ENCODE data around the gene MTARC2. TPM values are rescaled to one million over a fixed set of nuclear protein-coding genes. Genes with fewer than 3 reads are reported as not detected.

MTARC2 gene
- total RNA-seq, 4 donors from 2014 or later, result 15.6 to 22.9 (median 20.5) TPM

DNA sequence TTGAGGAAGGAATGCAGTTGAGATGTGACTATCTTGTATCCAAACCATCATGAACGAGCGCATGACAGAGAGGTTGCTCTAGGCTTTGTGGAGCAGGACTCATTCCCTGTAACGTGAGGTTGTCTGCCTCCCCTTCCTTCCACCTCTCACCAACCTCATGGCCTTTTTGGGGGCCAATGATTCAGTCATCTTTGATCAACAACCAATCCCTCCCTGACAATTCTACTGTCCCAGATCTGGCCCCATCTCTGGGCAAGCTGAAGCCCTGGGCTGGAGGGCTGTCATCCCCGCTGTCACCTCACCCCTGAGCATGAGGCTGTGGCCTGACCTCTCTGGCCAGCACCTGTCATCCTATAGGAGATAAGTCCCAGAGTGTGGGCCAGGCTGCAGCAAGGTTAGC lies 58.3 kb downstream of the MTARC2 start:
- peaks cover 0 to 5% (median 2%) of the 10 kb centered on the region in 4 donors for H3K36me3 ChIP-seq
- H3K4me1 ChIP-seq, result peaks cover 0 to 47% (median 34%) of the 10 kb centered on the region in 4 donors
- H3K27ac ChIP-seq (replicated peaks in 1 of 4), result no peak overlapping the region
- 100% methylated on average over 1 of the region's 4 CpGs for WGBS
- H3K9me3 ChIP-seq, result no peaks in the 10 kb centered on the region
- H3K27me3 ChIP-seq, result no peaks in the 10 kb centered on the region
- no peak for DNase-seq (ENCODE audit: extremely low spot score)
- no peak for TF ChIP-seq POLR2A (IDR thresholded peaks at IDR 0.05; ENCODE audit: low read depth)
- H3K4me3 ChIP-seq, result no peak overlapping the region
- intact Hi-C loops (cut with DNase I), result no loop called here

DNA sequence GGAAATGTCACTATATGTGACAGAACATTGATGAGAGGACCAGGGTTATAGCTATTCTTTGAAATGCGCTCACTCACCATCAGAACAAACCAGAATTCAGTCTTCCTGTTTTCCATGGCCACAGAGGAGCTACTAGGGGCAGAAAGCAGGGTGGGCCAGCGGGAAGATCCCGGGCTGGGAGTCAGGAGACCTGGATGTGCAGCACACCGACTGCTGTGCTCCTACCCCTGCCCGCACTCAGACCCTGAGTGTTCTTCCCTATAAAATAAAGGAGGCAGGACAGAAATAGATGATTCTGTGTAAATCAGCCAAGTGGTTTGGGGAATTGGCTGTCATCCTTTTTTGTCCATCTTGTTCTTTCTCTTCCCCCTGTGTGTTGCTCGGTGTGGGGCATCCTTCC lies 59.6 kb downstream of the MTARC2 start:
- WGBS, result 82% methylated on average over 6 of the region's 6 CpGs
- no peak for TF ChIP-seq POLR2AphosphoS5 (IDR thresholded peaks at IDR 0.05)
- no peak for TF ChIP-seq EP300 (IDR thresholded peaks at IDR 0.05)
- no peak for TF ChIP-seq POLR2A (IDR thresholded peaks at IDR 0.05; ENCODE audit: low read depth)
- Histone ChIP-seq H3K36me3 (peaks cover 0 to 5% (median 0%) of the 10 kb centered on the region in 4 donors), H3K27ac (replicated peaks in 1 of 4) (no peak overlapping the region), H3K27me3 (no peaks in the 10 kb centered on the region), H3K9me3 (no peaks in the 10 kb centered on the region), H3K4me1 (peaks cover 0 to 39% (median 26%) of the 10 kb centered on the region in 4 donors), H3K4me3 (no peak overlapping the region)
- no peak for DNase-seq (ENCODE audit: extremely low spot score)
- intact Hi-C loops (cut with DNase I), result no loop called here

DNA sequence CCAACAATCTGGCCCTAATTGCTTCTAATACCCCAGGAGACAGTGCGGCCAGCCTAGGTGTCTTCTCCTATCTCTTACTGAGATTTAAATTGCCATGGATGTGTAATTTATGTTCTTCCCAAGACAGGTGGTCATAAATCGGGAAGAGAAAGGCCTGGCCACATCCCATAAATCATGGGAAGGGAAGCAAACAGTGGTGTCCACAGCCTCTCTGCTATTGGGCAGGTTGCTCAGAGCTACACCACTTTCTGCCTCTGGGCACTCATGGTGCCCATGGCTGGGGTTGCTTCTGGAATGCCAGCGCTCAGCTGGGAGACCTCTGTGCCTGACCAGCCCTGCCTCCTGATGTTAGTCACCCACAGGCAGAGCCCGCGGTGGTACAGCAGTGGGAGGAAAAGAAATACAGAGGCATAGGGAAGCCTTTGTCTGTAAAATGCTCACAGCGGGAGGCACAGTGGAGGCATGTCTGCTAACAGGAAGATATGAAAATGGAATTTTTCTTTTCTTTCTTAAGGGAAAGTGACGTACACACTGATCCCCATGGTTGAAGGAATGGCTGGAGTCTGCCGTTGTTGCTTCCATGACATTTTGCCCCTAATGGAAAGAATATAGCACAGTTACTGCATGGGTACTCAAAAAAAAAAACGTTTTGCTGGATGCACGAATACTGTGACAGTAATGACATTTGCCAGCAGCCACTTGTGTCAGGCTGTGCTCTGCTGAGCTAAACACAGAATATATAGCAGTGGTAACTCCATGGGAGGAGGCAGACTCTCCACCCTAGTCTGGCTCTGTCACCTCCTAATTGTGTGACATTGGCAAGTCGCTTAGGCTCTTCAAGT lies 60.4 kb downstream of the MTARC2 start:
- Histone ChIP-seq H3K4me3 (no peak overlapping the region), H3K36me3 (peaks cover 0 to 8% (median 2%) of the 10 kb centered on the region in 4 donors), H3K4me1 (peaks cover 0 to 31% (median 18%) of the 10 kb centered on the region in 4 donors), H3K27me3 (no peaks in the 10 kb centered on the region), H3K27ac (replicated peaks in 1 of 4) (no peak overlapping the region), H3K9me3 (no peaks in the 10 kb centered on the region)
- DNase-seq (ENCODE audit: extremely low spot score), result no peak
- TF ChIP-seq, protein P1, sequence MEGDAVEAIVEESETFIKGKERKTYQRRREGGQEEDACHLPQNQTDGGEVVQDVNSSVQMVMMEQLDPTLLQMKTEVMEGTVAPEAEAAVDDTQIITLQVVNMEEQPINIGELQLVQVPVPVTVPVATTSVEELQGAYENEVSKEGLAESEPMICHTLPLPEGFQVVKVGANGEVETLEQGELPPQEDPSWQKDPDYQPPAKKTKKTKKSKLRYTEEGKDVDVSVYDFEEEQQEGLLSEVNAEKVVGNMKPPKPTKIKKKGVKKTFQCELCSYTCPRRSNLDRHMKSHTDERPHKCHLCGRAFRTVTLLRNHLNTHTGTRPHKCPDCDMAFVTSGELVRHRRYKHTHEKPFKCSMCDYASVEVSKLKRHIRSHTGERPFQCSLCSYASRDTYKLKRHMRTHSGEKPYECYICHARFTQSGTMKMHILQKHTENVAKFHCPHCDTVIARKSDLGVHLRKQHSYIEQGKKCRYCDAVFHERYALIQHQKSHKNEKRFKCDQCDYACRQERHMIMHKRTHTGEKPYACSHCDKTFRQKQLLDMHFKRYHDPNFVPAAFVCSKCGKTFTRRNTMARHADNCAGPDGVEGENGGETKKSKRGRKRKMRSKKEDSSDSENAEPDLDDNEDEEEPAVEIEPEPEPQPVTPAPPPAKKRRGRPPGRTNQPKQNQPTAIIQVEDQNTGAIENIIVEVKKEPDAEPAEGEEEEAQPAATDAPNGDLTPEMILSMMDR (IDR thresholded peaks at IDR 0.05), result no peak
- TF ChIP-seq POLR2AphosphoS5 (IDR thresholded peaks at IDR 0.05), result no peak
- no peak for TF ChIP-seq POLR2A (IDR thresholded peaks at IDR 0.05; ENCODE audit: low read depth)
- no peak for TF ChIP-seq EP300 (IDR thresholded peaks at IDR 0.05)
- WGBS, result 84% methylated on average over 11 of the region's 11 CpGs
- intact Hi-C loops (cut with DNase I), result no loop called here

DNA sequence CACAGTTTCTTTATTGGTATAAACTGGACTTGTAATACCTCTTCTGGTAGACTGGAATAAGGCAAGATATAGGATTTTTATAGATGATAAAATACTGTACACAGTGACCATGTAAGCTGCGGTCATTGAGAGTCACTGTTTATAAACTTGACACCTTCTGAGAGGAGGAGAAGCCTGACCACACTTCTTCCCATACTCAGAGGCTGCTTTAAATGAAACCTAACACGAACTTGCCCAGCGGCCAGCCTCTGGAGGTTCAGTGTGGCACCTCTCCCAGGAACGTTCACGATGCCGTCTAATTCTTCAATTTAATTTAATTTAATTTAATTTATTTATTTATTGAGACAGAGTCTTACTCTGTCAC lies 61.0 kb downstream of the MTARC2 start:
- H3K4me1 ChIP-seq, result peaks cover 0 to 25% (median 14%) of the 10 kb centered on the region in 4 donors
- H3K27ac ChIP-seq (replicated peaks in 1 of 4), result no peak overlapping the region
- intact Hi-C loops (cut with DNase I), result no loop called here
- TF ChIP-seq, protein P1 (IDR thresholded peaks at IDR 0.05), result no peak
- TF ChIP-seq EP300 (IDR thresholded peaks at IDR 0.05) (no peak), POLR2A (IDR thresholded peaks at IDR 0.05; ENCODE audit: low read depth) (no peak), POLR2AphosphoS5 (IDR thresholded peaks at IDR 0.05) (no peak)
- 93% methylated on average over 6 of the region's 6 CpGs for WGBS
- no peaks in the 10 kb centered on the region for H3K9me3 ChIP-seq
- no peak for DNase-seq (ENCODE audit: extremely low spot score)
- H3K36me3 ChIP-seq, result peaks cover 0 to 8% (median 2%) of the 10 kb centered on the region in 4 donors
- no peaks in the 10 kb centered on the region for H3K27me3 ChIP-seq
- H3K4me3 ChIP-seq, result no peak overlapping the region

DNA sequence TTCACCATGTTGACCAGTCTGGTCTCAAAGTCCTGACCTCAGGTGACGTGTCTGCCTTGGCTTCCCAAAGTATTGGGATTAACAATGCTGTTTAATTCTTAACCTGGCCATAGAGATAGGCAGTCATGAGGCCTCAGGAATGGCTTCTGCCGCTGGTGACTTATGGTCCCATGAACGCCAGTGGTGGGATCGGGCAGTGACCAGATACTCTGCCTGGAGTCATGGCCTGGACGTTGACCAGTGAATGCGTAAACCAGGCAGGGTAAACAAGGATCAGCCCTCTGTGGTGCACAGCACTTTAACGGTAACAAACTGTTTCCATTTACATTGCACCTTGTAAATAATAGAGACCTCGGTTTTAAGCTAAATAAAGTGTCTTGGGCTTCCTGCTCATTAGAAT lies 61.6 kb downstream of the MTARC2 start:
- Histone ChIP-seq H3K4me1 (peaks cover 0 to 24% (median 14%) of the 10 kb centered on the region in 4 donors), H3K36me3 (peaks cover 0 to 8% (median 2%) of the 10 kb centered on the region in 4 donors), H3K4me3 (no peak overlapping the region), H3K27me3 (no peaks in the 10 kb centered on the region), H3K27ac (replicated peaks in 1 of 4) (no peak overlapping the region), H3K9me3 (no peaks in the 10 kb centered on the region)
- DNase-seq (ENCODE audit: extremely low spot score), result no peak
- 82% methylated on average over 6 of the region's 8 CpGs for WGBS
- intact Hi-C loops (cut with DNase I), result loop anchor here (2.0 to 10.0 kb wide), 4 partner anchors 69 to 628 kb away; partner anchors contain the start of gene HLX
- TF ChIP-seq, protein P1 (IDR thresholded peaks at IDR 0.05), result no peak
- TF ChIP-seq POLR2AphosphoS5 (IDR thresholded peaks at IDR 0.05), result no peak
- TF ChIP-seq EP300 (IDR thresholded peaks at IDR 0.05), result no peak
- TF ChIP-seq POLR2A (IDR thresholded peaks at IDR 0.05; ENCODE audit: low read depth), result no peak

Data from esophagus muscularis mucosa (tissue), 4 donors.